Osteocyte (in vitro differentiated cells): ENCODE results near the gene GPR160. TPM values are rescaled to one million over a fixed set of nuclear protein-coding genes. Genes with fewer than 3 reads are reported as not detected.

ENCODE experiments used
- DNase-seq: peaks from one replicate; pipeline ENCODE4 v3.0.0; 2021; ENCODE audit warnings: mixed read lengths; ENCODE audit not compliant: unreplicated experiment; ENCODE audit errors: extremely low spot score
- H3K27ac Mint-ChIP-seq: one replicate; pipeline ENCODE4 v1.8.0; 2021; ENCODE audit warnings: mild to moderate bottlenecking, mixed read lengths; ENCODE audit not compliant: unreplicated experiment
- H3K27me3 Mint-ChIP-seq: one replicate; pipeline ENCODE4 v1.8.0; 2021; ENCODE audit warnings: mixed read lengths; ENCODE audit not compliant: unreplicated experiment
- H3K36me3 Mint-ChIP-seq: one replicate; pipeline ENCODE4 v1.8.0; 2021; ENCODE audit warnings: mixed read lengths; ENCODE audit not compliant: unreplicated experiment
- H3K4me1 Mint-ChIP-seq: one replicate; pipeline ENCODE4 v1.8.0; 2021; ENCODE audit warnings: mixed read lengths; ENCODE audit not compliant: unreplicated experiment
- H3K4me3 Mint-ChIP-seq: one replicate; pipeline ENCODE4 v1.8.0; 2021; ENCODE audit warnings: mild to moderate bottlenecking, moderate library complexity, mixed read lengths; ENCODE audit not compliant: unreplicated experiment
- H3K9me3 Mint-ChIP-seq: one replicate; pipeline ENCODE4 v1.8.0; 2021; ENCODE audit warnings: mixed read lengths; ENCODE audit not compliant: unreplicated experiment
- total RNA-seq: library from RNA; stranded (reverse); gene quantifications from 2 replicates; pipeline ENCODE4 v1.2.1, GENCODE V29; 2021
- TF ChIP-seq, protein P1 (sequence below): fragments of 200-600 bp; sonication (generic); IDR thresholded peaks from 2 replicates; pipeline ENCODE4 v1.5.0; 2021; ENCODE audit warnings: antibody characterized with exemption, mild to moderate bottlenecking, moderate library complexity

GPR160 gene
- total RNA-seq, 1 donor from 2014 or later: 0.27 TPM

DNA sequence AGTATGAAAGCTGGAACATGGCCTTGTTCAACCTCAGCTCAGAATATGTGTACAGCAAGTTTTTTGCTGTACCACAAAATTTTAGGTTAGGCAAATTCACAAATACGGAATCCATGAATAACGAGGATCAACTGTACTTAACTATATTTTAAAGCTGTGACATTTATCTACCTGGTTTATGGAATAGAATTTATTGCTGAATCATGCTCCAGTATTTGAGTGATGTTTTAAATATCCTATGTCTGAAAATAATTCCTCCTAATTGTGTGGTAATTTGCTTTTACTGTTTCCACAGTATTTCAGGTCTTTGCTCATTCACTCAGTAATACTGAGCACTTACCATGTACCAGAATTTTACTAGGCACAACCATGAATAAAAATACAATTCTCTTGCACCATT is 41.7 kb upstream of the GPR160 start:
- no peak for DNase-seq
- H3K27ac Mint-ChIP-seq: no peak overlapping the region
- no peaks in the 10 kb centered on the region for H3K4me1 Mint-ChIP-seq
- H3K4me3 Mint-ChIP-seq: no peak overlapping the region
- TF ChIP-seq, protein P1, sequence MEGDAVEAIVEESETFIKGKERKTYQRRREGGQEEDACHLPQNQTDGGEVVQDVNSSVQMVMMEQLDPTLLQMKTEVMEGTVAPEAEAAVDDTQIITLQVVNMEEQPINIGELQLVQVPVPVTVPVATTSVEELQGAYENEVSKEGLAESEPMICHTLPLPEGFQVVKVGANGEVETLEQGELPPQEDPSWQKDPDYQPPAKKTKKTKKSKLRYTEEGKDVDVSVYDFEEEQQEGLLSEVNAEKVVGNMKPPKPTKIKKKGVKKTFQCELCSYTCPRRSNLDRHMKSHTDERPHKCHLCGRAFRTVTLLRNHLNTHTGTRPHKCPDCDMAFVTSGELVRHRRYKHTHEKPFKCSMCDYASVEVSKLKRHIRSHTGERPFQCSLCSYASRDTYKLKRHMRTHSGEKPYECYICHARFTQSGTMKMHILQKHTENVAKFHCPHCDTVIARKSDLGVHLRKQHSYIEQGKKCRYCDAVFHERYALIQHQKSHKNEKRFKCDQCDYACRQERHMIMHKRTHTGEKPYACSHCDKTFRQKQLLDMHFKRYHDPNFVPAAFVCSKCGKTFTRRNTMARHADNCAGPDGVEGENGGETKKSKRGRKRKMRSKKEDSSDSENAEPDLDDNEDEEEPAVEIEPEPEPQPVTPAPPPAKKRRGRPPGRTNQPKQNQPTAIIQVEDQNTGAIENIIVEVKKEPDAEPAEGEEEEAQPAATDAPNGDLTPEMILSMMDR: no peak
- no peaks in the 10 kb centered on the region for H3K9me3 Mint-ChIP-seq
- peaks cover 31% of the 10 kb centered on the region for H3K36me3 Mint-ChIP-seq
- no peaks in the 10 kb centered on the region for H3K27me3 Mint-ChIP-seq

DNA sequence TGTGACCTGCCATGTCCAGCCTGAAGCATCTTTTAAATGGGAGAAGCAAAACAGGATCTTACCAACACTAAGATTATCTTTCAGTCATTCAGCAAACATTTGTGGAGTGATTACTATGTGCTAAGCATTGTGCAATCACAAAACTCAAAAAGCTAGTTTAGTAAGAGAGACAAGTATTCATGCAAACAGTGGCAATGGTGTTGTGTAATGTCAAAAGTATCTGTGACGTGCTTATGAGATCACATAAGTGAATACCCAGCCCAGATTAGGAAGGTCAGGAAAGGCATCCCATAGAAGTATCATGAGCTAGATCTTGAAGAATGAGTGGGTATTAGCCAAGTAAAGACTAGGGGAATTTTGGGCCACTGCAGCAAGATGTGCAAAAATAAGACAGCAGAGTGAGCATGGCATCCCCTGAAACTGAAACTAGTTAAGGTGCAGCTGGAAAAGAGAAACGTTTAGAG is 39.1 kb upstream of the GPR160 start:
- DNase-seq: no peak
- no peak overlapping the region for H3K27ac Mint-ChIP-seq
- H3K27me3 Mint-ChIP-seq: no peaks in the 10 kb centered on the region
- H3K4me3 Mint-ChIP-seq: no peak overlapping the region
- no peaks in the 10 kb centered on the region for H3K4me1 Mint-ChIP-seq
- H3K36me3 Mint-ChIP-seq: peaks cover 22% of the 10 kb centered on the region
- no peaks in the 10 kb centered on the region for H3K9me3 Mint-ChIP-seq
- TF ChIP-seq, protein P1: no peak

DNA sequence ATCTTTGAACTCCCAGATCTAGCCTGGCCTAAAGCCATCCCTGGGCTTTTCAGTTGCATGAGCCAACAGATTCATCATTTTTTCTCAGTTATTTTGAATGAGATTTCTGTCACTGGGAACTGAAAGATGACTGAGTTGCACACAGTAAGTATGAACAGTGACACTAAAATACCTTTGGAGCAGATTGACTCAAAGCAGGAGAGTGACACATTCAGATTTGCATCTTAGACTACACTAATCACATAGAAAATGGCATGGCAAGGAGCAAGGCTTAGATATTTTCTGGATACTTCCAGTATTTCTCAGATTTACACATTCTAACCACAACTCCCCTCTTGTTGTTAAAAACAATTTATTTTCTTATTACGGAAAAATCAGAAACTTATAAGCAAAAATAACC is 38.4 kb upstream of the GPR160 start:
- no peak overlapping the region for H3K4me3 Mint-ChIP-seq
- TF ChIP-seq, protein P1: no peak
- no peak for DNase-seq
- peaks cover 21% of the 10 kb centered on the region for H3K36me3 Mint-ChIP-seq
- H3K4me1 Mint-ChIP-seq: no peaks in the 10 kb centered on the region
- H3K27me3 Mint-ChIP-seq: no peaks in the 10 kb centered on the region
- H3K27ac Mint-ChIP-seq: no peak overlapping the region
- no peaks in the 10 kb centered on the region for H3K9me3 Mint-ChIP-seq

DNA sequence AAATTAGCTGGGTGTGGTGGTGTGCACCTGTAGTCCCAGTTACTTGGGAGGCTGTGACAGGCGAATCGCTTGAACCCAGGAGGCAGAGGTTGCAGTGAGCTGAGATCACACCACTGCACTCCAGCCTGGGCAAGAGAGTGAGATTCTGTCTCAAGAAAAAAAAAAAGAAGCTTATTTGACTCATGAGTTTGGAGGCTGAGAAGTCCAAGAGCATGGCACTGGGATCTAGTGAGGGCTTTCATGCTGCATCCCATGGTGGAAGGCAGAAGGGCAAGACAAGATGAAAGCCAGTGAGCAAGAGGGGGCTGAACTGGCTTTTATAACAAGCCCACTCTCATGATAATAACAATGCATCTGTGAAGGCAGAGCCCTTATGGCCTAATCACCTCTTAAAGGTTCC is 37.7 kb upstream of the GPR160 start:
- H3K4me1 Mint-ChIP-seq: no peaks in the 10 kb centered on the region
- TF ChIP-seq, protein P1: no peak
- no peaks in the 10 kb centered on the region for H3K9me3 Mint-ChIP-seq
- H3K4me3 Mint-ChIP-seq: no peak overlapping the region
- H3K27me3 Mint-ChIP-seq: no peaks in the 10 kb centered on the region
- H3K27ac Mint-ChIP-seq: no peak overlapping the region
- no peak for DNase-seq
- H3K36me3 Mint-ChIP-seq: peaks cover 21% of the 10 kb centered on the region

DNA sequence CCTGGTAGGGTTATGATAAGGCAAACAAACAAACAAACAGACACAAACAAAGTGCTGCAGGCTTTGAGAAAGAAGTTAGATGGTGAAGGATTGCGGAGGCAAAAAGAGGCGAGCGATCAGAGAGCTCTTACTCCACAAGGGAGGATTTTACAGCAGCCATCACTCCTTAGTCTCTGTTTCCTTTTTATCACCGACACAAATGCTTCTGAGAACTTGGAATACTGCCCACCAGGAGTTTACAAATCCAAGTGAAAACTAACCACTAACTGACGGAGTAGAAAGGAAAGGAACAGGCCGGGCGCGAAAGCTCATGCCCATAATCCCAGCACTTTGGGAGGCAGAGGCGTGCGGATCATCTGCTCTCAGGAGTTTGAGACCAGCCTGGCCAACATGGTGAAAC is 35.6 kb upstream of the GPR160 start:
- Mint-ChIP-seq H3K4me1 (no peaks in the 10 kb centered on the region), H3K27me3 (peaks cover 4% of the 10 kb centered on the region), H3K9me3 (no peaks in the 10 kb centered on the region), H3K4me3 (no peak overlapping the region), H3K27ac (no peak overlapping the region), H3K36me3 (peaks cover 9% of the 10 kb centered on the region)
- TF ChIP-seq, protein P1: no peak
- no peak for DNase-seq
